Stimulated activated CD8-positive, alpha-beta memory T cell treated with anti-CD3 and anti-CD28 coated beads, Interleukin-4, amount 100 ng/mL, for 48 hours (primary cell): Measurements from ENCODE around the gene RIF1.
"Not testable (repeated sequence)": the region's sequence is repeated elsewhere in the genome, so short reads cannot be mapped to it uniquely, and the experiment has no call there.

Source experiments
- DNase-seq: peaks from one replicate; pipeline ENCODE4 v3.0.0-alpha.2; 2020

Gene RIF1

GRCh38 chr2:151409601-151410484 lies at the start of gene RIF1:
Gene RIF1, plus strand, starts transcription at chr2:151409902. Its CDS starts 522 bp downstream, at chr2:151410424.
- peak; percentile 89 for DNase-seq

- no peak for DNase-seq
Observed at GRCh38 chr2:151361674-151362370, 47.9 kb upstream of the RIF1 start.

GRCh38 chr2:151363709-151364108 lies 46.0 kb upstream of the RIF1 start:
- no peak for DNase-seq

GRCh38 chr2:151367571-151367970 lies 42.1 kb upstream of the RIF1 start:
- no peak for DNase-seq

GRCh38 chr2:151374436-151374835 lies 35.3 kb upstream of the RIF1 start:
- DNase-seq, result no peak

- DNase-seq, result no peak
Observed at GRCh38 chr2:151379169-151379568, 30.5 kb upstream of the RIF1 start.

- DNase-seq, result no peak
Observed at GRCh38 chr2:151380580-151381235, 29.0 kb upstream of the RIF1 start.

- DNase-seq, result no peak
Observed at GRCh38 chr2:151381266-151381665, 28.4 kb upstream of the RIF1 start.

- DNase-seq, result no peak
Observed at GRCh38 chr2:151388011-151388410, 21.7 kb upstream of the RIF1 start.

GRCh38 chr2:151391436-151391835 lies 18.3 kb upstream of the RIF1 start:
- DNase-seq, result no peak

GRCh38 chr2:151394509-151394908 lies 15.2 kb upstream of the RIF1 start:
- DNase-seq, result no peak

GRCh38 chr2:151395509-151396374 lies 14.0 kb upstream of the RIF1 start:
- DNase-seq, result no peak

- DNase-seq, result no peak
Observed at GRCh38 chr2:151399981-151400380, 9.7 kb upstream of the RIF1 start.

- DNase-seq, result no peak
Observed at GRCh38 chr2:151401149-151401548, 8.6 kb upstream of the RIF1 start.

GRCh38 chr2:151403914-151404313 lies 5.8 kb upstream of the RIF1 start:
- DNase-seq, result no peak

GRCh38 chr2:151405376-151405775 lies 4.3 kb upstream of the RIF1 start:
- no peak for DNase-seq

- DNase-seq, result no peak
Observed at GRCh38 chr2:151407281-151407680, 2.4 kb upstream of the RIF1 start.

GRCh38 chr2:151408788-151409600 lies 708 bp upstream of the RIF1 start:
- peak; percentile 32 for DNase-seq

GRCh38 chr2:151410485-151410834 lies 758 bp downstream of the RIF1 start:
- peak; percentile 58 for DNase-seq

GRCh38 chr2:151417650-151418049 lies 7.9 kb downstream of the RIF1 start:
- DNase-seq, result no peak

GRCh38 chr2:151421681-151422080 lies 12.0 kb downstream of the RIF1 start:
- not testable (repeated sequence) for DNase-seq

GRCh38 chr2:151422917-151423439 lies 13.3 kb downstream of the RIF1 start:
- DNase-seq, result no peak
